Stimulated activated CD8-positive, alpha-beta memory T cell treated with anti-CD3 and anti-CD28 coated beads, Interleukin-7, amount 100 ng/mL, for 24 hours (primary cell): Measurements from ENCODE around the gene POLG.

Experiments used
- DNase-seq: peaks from one replicate; pipeline ENCODE4 v3.0.0-alpha.2; 2020; ENCODE audit warnings: low read depth

The POLG gene

DNA sequence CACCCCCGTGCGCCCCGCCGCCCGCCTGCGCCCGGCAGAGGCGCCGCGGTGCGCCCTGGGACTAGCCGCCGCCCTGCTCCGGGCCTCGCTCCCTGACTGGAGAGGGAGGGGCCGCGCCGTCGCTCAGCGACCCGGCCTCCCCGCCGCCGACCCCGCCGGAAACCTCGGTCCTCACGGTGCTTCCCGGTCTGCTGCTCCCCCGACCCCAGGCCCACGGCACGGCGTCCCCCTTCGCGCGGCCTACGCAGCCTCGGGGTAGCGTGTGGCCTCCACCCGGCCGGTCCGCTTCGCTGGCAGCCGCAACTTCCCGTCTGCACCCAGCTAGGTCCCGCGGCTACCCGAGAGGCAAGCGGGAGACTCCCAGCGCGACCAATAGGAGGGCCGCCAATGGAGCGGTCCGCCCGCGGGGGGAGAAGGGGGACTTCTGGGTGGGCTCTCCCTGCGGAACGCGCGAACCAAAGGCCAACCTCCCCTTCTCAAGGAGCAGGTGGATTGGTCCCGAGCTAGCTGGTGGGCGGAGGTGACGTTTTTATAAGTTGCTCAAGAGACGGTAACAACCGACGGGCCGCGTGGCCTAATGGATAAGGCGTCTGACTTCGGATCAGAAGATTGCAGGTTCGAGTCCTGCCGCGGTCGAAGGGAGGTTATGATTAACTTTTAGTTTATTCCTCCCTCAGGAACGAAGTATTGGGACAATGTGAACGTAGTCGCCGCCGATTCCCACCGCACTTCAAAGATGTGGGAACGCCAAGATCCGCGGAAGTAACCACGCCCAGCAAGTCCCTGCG is at the start of gene POLG:
Gene POLG, minus strand, starts transcription at position 315 of the 788 bp plus-strand sequence. CDS start 1,070 bp downstream, outside the sequence.
- DNase-seq, result peak; percentile 98

DNA sequence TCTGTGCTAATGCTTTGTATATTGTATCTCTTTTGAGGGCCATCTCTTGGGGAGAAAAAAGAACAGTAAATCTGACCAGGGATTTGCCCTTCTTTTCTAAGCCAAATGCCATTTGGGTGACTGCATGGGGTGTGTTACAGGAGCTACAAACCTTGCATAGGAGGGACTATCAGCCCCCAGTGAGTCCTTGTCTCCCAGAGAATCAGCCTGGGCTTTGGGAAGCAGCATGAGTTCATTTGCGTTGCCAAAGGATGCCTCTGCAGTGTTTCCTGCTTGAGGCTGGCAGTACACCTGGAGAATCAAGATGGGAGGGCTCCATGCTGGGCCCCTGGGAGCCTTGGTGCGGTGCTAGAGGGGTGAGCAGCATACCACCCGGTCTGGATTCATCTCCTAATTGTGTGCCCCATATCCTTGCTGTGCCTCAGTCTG is 49.6 kb upstream of the POLG start:
- no peak for DNase-seq

DNA sequence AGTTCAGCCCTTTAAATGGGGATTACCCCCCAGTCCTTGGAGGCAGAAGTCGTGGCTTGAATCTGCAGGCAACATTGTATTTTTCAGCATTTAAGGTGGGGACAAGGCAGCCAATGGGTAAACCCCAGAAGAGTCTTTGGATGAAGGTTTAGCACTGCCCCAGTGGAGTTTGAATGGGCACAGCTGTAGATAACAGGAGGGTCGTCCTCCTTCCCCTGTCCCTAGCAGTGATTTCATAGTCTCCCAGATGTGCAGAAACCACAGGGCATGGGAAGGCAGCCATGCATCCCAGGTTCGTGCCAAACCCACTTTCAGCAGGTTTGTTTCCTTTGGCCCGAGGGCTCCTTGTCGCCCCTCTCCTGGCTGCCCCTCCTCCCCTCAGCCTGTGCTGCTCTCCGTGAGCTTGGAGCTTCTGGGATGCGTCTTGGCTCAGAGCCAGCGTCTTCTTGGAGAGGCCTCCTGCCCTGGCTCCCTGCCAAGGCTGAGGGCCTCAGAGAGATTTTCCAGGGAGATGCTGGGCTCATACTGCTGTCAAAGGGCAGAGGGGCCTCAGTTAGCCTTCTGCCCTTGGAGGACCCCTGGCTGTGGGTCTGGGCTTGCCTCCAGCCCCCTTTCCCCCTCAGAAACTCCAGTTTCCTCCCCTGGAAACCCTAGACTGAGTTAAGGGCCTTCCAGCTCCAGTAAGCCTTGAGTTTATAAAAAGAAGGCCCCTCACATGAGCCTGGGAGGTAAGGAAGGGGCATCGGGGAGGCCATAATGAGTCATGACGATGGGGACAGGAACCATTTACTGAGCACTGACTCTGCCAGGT is 48.9 kb upstream of the POLG start:
- DNase-seq, result no peak

DNA sequence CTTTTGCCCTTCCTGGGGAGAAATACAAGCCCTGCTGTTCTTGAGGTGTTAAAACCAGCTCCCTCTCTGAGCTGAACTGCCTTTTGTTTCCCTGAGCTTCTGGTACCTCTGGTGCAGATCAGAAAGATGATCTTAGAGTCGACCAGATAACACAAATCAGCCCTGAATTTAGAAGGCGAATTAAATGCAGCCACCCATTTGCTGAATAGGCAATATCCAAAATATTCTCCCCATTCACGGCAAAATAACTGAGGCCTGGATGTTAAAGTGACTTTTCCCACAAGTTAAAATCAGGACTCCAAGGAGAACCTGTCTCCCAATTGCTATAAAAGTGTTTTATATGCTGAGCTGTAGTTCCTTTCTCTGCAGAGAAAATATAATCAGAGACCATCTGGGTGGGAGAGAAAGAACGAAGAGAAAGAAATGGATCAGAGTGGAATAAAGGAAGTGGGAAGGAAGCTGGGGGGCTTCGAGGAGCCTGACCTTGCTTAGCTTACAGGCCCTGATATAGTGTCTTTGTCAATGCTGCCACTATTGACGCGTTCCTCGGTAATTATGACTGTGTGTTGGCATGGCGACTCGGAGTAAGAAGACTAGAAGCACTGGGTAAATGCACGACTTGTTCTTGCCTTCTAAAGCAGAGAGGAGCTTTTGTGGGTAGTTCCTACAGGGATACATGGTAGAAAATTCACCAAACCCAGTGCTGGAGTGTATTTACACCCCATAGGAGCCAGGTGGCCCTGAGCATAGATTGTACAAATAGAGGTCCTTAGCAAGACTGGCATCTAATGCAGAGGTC is 47.5 kb upstream of the POLG start:
- no peak for DNase-seq

DNA sequence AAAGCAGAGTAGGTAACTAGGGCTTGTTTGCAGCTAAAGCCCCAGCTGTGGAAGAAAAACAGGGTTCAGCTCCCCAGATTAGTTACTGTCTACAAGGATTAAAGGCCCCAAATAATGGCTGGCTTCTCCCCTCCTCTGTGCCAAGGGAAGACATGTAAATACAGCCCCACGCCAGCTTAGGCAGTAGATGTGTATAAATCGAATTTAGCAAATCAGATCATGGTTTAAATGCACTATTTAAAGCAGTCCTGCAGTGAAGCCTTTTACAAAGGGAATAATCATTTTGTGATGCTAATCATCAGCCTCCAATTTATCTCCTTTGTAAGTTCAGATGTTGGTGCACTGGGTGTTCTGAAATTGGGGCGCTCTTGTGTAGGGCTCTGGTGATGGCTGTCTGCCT is 46.7 kb upstream of the POLG start:
- DNase-seq, result no peak

DNA sequence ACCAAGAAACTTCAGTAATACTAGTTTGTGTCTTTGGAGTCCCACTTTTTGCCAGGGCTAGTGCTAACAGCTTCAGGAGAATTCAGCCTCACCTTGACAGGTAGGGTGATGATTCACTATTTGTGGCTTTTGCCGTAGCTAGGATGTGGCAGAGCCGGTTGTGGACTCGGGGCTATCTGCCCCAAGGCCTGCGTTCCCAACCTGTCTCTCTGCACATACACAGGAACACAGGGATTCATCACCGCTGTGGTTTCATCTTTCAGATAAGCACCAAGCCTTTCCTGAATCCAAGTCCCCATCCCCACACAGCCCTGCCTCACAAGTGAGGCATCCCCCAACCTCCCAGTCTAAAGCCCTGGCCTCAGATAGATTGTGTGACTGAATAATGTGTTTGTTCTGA is 45.2 kb upstream of the POLG start:
- no peak for DNase-seq

GRCh38 chr15:89379251-89379695 is 44.6 kb upstream of the POLG start:
- DNase-seq, result no peak

GRCh38 chr15:89378296-89379151 is 43.9 kb upstream of the POLG start:
- DNase-seq, result no peak

GRCh38 chr15:89377842-89378295 is 43.2 kb upstream of the POLG start:
- no peak for DNase-seq

DNA sequence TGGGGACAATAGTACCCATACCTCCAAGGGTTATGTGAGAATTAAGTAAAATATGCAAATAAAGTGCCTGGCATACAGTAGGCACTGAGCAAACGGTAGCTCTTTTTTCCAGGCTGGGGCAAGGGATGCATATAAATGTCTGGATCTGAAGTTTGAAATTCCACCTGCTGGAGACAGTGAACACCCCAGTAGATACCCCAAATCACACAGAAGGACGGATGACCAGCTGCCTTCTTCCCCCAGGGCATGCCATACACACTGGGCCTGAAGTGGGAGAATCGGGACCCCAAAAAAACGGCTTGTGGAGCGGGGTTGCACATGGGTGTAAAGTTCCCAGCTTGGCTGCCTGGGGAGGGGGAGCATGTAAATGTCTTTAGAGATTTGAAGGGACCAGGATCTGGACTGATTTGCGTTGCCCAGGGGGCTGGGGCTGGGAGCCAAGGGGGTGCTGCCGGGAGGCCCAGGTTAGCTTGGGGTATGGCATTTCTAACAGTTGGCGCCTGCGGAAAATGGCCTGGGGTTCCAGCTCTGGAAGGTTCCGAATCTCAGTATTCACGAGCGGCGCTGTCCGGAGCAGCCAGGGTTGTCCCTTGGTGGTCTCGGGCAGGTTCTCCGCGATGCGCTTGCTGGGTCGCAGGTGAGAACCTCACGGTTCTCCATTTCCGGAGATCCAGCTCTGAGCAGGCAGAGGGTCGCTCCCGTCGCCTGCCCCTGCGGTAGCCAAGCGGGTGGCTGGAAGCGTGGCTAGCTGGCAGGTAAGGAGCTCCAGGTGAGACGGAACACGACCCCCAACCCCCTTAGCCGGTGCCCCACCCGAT is 42.6 kb upstream of the POLG start:
- DNase-seq, result no peak

DNA sequence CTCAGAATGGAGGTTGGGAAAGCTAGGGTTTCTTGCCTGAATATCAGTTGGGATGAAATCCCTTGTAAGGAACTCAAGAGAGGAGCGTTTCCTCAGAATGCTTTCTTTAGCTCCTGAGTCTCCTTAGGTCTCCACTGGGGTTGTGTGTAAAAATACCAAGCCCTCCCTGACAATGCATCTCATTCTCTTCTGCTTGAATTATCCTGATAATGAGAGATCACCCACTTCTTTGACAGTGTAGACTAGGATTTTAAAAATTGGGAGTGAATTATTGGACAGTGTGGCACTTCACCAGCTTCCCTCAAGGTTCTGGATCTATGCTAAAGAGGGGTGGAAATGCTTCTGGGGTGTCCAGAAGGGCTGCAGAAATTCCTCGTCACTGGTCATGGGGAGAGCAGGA is 41.8 kb upstream of the POLG start:
- DNase-seq, result no peak

GRCh38 chr15:89375093-89376005 is 40.7 kb upstream of the POLG start:
- no peak for DNase-seq

DNA sequence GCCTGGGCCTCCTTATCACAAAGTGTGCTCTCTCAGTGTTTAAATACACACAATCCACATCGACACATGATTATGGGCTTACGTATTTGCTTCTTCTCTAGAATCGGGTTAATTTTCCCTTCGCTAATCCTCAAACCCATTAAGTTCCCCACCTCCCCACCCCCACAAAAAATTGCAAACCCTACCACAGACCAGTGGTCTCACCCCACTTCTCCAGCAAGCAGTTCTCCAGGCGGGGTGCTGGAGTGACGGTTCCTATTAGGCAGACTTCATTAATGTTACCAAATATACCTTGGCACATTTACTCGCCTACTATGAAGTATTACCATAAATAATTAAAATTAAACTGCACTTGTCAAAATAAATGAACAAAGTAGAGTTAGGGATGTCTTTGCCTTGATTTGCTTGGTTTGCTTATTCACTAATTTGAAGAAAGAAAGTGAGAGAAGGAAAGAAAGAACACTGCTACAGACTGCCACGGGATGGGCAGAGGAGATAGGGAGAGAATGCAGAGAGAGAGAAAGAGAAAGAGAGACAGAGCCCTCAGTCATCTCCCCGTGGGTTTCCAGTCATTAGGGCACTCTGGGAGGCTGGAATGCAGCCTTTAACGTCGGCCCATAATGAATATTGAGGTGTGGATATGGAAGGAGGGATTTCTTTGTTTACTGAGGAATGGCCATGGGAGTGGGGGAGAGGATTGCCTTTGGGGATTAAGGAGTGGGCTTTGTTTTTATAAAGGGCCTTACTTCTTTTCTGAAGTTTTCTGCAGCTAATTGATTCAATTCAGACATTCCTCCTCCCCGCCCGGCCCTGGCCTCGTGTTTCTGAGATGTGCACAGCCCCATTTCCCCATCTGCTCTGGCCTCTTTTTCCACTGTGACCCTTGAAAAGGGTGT is 39.7 kb upstream of the POLG start:
- DNase-seq, result no peak

GRCh38 chr15:89372069-89372935 is 37.7 kb upstream of the POLG start:
- no peak for DNase-seq

- no peak for DNase-seq
These were observed 36.8 kb upstream of the POLG start for GRCh38 chr15:89371228-89372044.

- DNase-seq, result no peak
These were observed 36.3 kb upstream of the POLG start for GRCh38 chr15:89370978-89371227.
